Upper lobe of left lung (tissue), 6 donors: ENCODE data around the gene P2RY14. TPM values are rescaled to one million over a fixed set of nuclear protein-coding genes. Genes with fewer than 3 reads are reported as not detected.

Experiments used
- ATAC-seq, 2 donors: fragments of 200-7000 bp; cut with Tn5 transposase; one replicate each; pipeline ENCODE4 v1.9.1; 2022; ENCODE audit warnings: mild to moderate bottlenecking in 2 of 2, moderate library complexity in 2 of 2; ENCODE audit not compliant: low FRiP score in 2 of 2
- DNase-seq, 2 donors: peaks; one replicate each; pipeline ENCODE4 v3.0.0-alpha.2; 2019 to 2020
- H3K27ac ChIP-seq, 4 donors: fragments of 200-600 bp; sonication (generic); one replicate each; pipeline ENCODE4 v1.5.1; 2016 to 2019
- H3K27me3 ChIP-seq, 4 donors: fragments of 200-600 bp; sonication (generic); one replicate each; pipeline ENCODE4 v1.5.1; 2017 to 2019
- H3K36me3 ChIP-seq, 4 donors: fragments of 200-600 bp; sonication (generic); one replicate each; pipeline ENCODE4 v1.5.1; 2016 to 2019
- H3K4me1 ChIP-seq, 4 donors: fragments of 200-600 bp; sonication (generic); one replicate each; pipeline ENCODE4 v1.5.1; 2018 to 2019
- H3K4me3 ChIP-seq, 4 donors: fragments of 200-600 bp; sonication (generic); one replicate each; pipeline ENCODE4 v1.5.1; 2017 to 2019; ENCODE audit warnings: mild to moderate bottlenecking in 2 of 4, moderate library complexity in 1 of 4
- H3K9me3 ChIP-seq, 4 donors: fragments of 200-600 bp; sonication (generic); one replicate each; pipeline ENCODE4 v1.5.1; 2018 to 2019
- CTCF ChIP-seq, 6 experiments: fragments of 450-650 bp in 4 of 6; fragments of 200-600 bp in 2 of 6; sonication (generic) in 2 of 6; IDR thresholded peaks; one replicate each; pipeline ENCODE4 v1.5.1; 2016 to 2019; ENCODE audit warnings: antibody characterized with exemption in 6 of 6
- EP300 ChIP-seq, 4 donors: sonication (generic); formaldehyde crosslinking; IDR thresholded peaks; one replicate each; pipeline ENCODE4 v1.5.1; 2017; ENCODE audit warnings: antibody characterized with exemption in 4 of 4, control low read depth in 2 of 4
- POLR2A ChIP-seq, 4 donors: fragments of 450-650 bp; IDR thresholded peaks; one replicate each; pipeline ENCODE4 v1.5.1; 2016 to 2017; ENCODE audit warnings: antibody characterized with exemption in 4 of 4, mild to moderate bottlenecking in 2 of 4
- POLR2AphosphoS5 ChIP-seq, 2 donors: sonication (generic); formaldehyde crosslinking; IDR thresholded peaks; one replicate each; pipeline ENCODE4 v1.5.1; 2017; ENCODE audit warnings: antibody characterized with exemption in 2 of 2
- WGBS, 2 donors: methylation state at CpG; one replicate each; pipeline ENCODE4 v1.1.5; 2017 to 2018; 5-methylcytosine and 5-hydroxymethylcytosine counted together
- total RNA-seq, 6 donors: library from RNA; depleted of rRNA in 4 of 6; stranded (reverse); fragments of >200 nt in 4 of 6; gene quantifications; one replicate each; pipeline versions ENCODE4 v1.1.0 to v1.2.1, GENCODE V29; 2016 to 2021
- donor health status: DM: no; HTN: no; CAD: no; lungs with moderate emphysema.
- donor health status: DM: no; HTN: yes; CAD: no; lungs with severe emphysema.

P2RY14 gene
- total RNA-seq, 6 donors from 2014 or later: 1.7 to 6.2 (median 3.9) TPM

- 92 to 100% methylated on average over 1 of the region's 1 CpG for WGBS, 2 donors
- H3K4me3 ChIP-seq: no peak overlapping the region
- H3K9me3 ChIP-seq: no peaks in the 10 kb centered on the region
- TF ChIP-seq CTCF (IDR thresholded peaks at IDR 0.05) (no peak), POLR2AphosphoS5 (IDR thresholded peaks at IDR 0.05) (no peak)
- DNase-seq (no peak), ATAC-seq (no peak)
- no peaks in the 10 kb centered on the region for H3K27me3 ChIP-seq
- H3K4me1 ChIP-seq: peaks cover 4 to 10% (median 9%) of the 10 kb centered on the region in 4 donors
- no peaks in the 10 kb centered on the region for H3K36me3 ChIP-seq
- H3K27ac ChIP-seq: no peak overlapping the region
Observed at GRCh38 chr3:151228666-151229040, 49.7 kb downstream of the P2RY14 start.

- Histone ChIP-seq H3K4me1 (peaks cover 4 to 10% (median 9%) of the 10 kb centered on the region in 4 donors), H3K4me3 (no peak overlapping the region), H3K27me3 (no peaks in the 10 kb centered on the region), H3K36me3 (no peaks in the 10 kb centered on the region), H3K9me3 (no peaks in the 10 kb centered on the region), H3K27ac (peak overlapping the region in 1 of 4 donors; percentile 3)
- DNase-seq (peak in 1 of 2 donors; percentile 75), ATAC-seq (peak; percentile 91 to 93)
- TF ChIP-seq EP300 (IDR thresholded peaks at IDR 0.05) (no peak), CTCF (IDR thresholded peaks at IDR 0.05) (peak; percentile 74 to 86 (median 86))
- WGBS, 2 donors: 40 to 44% methylated on average over 9 of the region's 9 CpGs
Observed at GRCh38 chr3:151227807-151228665, 50.3 kb downstream of the P2RY14 start.

DNA sequence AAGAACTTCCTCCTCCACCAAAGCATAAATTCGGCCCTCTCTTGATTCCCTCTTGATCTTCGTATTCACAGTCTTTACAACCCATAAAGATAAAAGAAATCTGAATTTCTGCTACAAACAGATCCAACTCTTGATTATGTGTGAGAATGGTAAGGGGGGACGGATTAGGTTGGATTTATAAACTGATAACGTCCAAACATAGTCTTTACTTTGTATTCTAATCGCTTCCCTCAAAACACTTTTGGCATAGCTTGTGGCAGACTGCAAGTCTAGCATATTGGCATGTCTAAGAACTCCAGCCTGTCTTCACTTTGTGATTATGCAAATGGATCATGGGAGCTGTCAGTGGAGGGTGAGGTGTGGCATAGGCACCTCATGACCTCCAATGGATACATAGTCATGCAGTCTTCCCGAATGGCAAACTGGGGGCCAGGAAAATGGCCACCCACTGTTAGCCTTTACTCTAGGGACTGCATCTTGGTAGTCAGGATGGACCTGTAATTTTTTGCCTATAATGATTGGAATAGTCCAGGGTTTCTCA lies 51.0 kb downstream of the P2RY14 start:
- Histone ChIP-seq H3K36me3 (no peaks in the 10 kb centered on the region), H3K4me3 (no peak overlapping the region), H3K27me3 (no peaks in the 10 kb centered on the region), H3K9me3 (no peaks in the 10 kb centered on the region), H3K27ac (no peak overlapping the region), H3K4me1 (peaks cover 4 to 10% (median 9%) of the 10 kb centered on the region in 4 donors)
- 69 to 79% methylated on average over 6 of the region's 6 CpGs for WGBS, 2 donors
- TF ChIP-seq POLR2A (IDR thresholded peaks at IDR 0.05) (no peak), EP300 (IDR thresholded peaks at IDR 0.05) (no peak), CTCF (IDR thresholded peaks at IDR 0.05) (no peak), POLR2AphosphoS5 (IDR thresholded peaks at IDR 0.05) (no peak)
- DNase-seq (no peak), ATAC-seq (peak in 1 of 2 donors; percentile 11)

- DNase-seq (no peak), ATAC-seq (no peak)
- H3K27ac ChIP-seq: no peak overlapping the region
- peaks cover 4 to 10% (median 9%) of the 10 kb centered on the region in 4 donors for H3K4me1 ChIP-seq
- TF ChIP-seq POLR2AphosphoS5 (IDR thresholded peaks at IDR 0.05) (no peak), CTCF (IDR thresholded peaks at IDR 0.05) (no peak)
- no peaks in the 10 kb centered on the region for H3K27me3 ChIP-seq
- H3K4me3 ChIP-seq: no peak overlapping the region
- 85 to 91% methylated on average over 5 of the region's 5 CpGs for WGBS, 2 donors
- no peaks in the 10 kb centered on the region for H3K9me3 ChIP-seq
- no peaks in the 10 kb centered on the region for H3K36me3 ChIP-seq
Observed at GRCh38 chr3:151226825-151227224, 51.5 kb downstream of the P2RY14 start.
